Measurements from ENCODE around the gene SLC12A6.

GRCh38 chr15:34275721-34276120 is 61.9 kb downstream of the SLC12A6 start:
- TF ChIP-seq NFRKB (IDR thresholded peaks at IDR 0.05) (no peak), FOXK2 (IDR thresholded peaks at IDR 0.05) (no peak)
- TF ChIP-seq, protein P1, sequence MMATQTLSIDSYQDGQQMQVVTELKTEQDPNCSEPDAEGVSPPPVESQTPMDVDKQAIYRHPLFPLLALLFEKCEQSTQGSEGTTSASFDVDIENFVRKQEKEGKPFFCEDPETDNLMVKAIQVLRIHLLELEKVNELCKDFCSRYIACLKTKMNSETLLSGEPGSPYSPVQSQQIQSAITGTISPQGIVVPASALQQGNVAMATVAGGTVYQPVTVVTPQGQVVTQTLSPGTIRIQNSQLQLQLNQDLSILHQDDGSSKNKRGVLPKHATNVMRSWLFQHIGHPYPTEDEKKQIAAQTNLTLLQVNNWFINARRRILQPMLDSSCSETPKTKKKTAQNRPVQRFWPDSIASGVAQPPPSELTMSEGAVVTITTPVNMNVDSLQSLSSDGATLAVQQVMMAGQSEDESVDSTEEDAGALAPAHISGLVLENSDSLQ (IDR thresholded peaks at IDR 0.05) = no peak
